GM12874 (cell line): ENCODE results near the gene MPHOSPH10.

ENCODE experiments used
- TF ChIP-seq, protein P1 (sequence below): IDR thresholded peaks from 2 replicates; pipeline ENCODE4 v1.5.1; 2011; ENCODE audit warnings: low read depth, mild to moderate bottlenecking, control low read depth, low read length, moderate library complexity; ENCODE audit not compliant: insufficient read depth

Gene MPHOSPH10

DNA sequence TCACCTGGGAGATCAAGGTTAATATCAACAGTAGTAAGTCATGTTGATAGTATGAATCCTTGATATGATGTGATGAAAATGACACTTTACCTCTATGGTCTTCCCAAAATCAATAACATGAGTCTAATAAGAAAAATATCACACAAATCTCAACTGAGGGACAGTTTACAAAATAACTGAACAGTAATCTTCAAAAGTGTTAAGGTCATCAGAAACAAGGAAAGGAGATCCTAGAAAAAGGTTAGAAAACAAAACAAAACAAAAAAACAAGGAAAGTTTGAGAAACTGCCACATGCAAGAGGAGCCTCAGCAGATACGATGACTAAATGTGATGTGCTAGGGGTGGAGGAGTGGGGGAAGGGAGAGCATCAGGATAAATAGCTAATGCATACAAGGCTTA is 16.6 kb upstream of the MPHOSPH10 start:
- TF ChIP-seq, protein P1, sequence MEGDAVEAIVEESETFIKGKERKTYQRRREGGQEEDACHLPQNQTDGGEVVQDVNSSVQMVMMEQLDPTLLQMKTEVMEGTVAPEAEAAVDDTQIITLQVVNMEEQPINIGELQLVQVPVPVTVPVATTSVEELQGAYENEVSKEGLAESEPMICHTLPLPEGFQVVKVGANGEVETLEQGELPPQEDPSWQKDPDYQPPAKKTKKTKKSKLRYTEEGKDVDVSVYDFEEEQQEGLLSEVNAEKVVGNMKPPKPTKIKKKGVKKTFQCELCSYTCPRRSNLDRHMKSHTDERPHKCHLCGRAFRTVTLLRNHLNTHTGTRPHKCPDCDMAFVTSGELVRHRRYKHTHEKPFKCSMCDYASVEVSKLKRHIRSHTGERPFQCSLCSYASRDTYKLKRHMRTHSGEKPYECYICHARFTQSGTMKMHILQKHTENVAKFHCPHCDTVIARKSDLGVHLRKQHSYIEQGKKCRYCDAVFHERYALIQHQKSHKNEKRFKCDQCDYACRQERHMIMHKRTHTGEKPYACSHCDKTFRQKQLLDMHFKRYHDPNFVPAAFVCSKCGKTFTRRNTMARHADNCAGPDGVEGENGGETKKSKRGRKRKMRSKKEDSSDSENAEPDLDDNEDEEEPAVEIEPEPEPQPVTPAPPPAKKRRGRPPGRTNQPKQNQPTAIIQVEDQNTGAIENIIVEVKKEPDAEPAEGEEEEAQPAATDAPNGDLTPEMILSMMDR: no peak

DNA sequence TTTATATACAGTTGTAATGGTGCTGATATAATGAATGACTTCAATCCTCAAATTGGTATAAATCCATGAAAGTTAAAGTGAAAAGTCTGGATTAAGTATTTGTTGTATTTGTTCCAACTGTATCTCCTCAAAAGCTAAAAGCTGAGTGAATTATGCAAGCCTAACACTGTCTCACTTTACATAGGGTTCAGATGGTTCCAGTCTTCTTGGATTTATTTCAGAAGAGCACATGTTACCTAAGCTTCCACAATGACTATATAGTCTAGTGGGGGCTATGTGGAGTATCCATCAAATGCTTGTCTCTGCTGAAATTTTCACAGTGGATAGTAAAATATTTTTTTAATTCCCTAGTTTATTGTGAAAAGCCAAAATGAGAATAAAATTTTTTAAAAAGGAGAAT is 13.4 kb upstream of the MPHOSPH10 start:
- TF ChIP-seq, protein P1: no peak

DNA sequence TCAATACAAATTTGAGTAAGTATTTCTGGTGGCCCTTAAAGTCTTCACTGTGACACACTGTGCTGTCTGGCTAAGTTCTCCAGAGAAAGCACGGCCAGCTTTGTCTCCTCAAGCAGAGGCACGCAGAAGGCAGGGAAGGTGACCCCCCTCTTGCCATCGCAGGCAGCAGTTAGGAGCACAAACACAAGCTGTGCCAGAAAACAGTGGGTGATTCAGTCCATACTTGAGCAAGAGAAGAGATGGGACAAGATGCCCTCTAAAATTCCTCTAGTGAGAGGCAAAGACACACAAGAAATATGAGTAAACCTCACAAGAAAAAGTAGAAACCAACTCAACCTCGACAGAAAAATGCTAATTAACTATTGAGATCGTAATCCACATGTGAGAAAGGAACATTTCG is 10.2 kb upstream of the MPHOSPH10 start:
- TF ChIP-seq, protein P1: no peak

DNA sequence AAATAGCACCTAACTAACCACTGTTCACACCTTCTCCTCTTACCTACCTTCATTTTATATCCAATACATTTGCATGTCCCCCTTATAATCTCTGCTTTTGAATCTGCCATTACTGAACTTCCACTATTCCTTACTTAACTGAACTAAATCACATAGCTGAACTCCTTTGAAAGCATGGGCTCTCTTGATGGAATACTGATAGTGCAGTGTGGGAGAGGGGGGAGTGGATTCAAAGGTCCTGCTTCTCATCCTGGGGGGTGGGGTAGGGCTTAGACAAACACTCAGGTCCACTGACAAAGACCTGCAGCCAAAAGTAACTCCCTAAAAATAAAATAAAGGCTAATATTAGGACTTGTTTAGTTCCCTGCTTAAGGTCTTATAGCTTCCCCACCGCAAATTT is 9.0 kb upstream of the MPHOSPH10 start:
- TF ChIP-seq, protein P1: no peak

DNA sequence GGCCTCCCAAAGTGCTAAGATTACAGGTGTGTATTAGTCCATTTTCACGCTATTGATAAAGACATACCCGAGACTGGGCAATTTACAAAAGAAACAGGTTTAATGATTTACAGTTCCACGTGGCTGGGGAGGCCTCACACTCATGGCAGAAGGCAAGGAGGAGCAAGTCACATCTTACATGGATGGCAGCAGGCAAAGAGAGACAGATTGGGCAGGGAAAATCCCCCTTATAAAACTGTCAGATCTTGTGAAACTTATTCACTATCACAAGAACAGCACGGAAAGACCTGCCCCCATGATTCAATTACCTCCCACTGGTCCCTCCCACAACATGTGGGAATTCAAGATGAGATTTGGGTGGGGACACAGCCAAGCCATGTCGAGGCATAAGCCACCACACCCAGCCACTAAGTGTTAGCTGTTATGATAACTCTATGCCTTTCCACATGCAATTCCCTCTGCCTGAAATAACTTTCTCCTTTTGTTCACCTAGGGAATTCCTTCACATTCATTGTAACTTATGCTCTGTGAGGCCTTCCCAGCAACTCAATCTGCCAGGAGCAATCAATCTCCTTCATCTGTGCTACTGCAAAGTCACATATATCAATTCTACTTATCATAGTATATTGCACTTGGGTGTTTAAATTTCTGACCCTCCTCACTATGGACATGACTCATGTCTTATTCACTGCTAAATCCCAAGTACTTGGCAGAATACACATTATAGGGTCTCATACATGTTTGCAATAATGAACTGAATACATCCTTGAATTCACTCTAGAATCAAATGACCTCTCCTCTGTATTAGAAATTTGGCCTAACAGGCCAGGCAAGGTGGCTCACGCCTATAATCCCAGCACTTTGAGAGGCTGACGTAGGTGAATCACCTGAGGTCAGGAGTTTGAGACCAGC is 7.8 kb upstream of the MPHOSPH10 start:
- TF ChIP-seq, protein P1: no peak

DNA sequence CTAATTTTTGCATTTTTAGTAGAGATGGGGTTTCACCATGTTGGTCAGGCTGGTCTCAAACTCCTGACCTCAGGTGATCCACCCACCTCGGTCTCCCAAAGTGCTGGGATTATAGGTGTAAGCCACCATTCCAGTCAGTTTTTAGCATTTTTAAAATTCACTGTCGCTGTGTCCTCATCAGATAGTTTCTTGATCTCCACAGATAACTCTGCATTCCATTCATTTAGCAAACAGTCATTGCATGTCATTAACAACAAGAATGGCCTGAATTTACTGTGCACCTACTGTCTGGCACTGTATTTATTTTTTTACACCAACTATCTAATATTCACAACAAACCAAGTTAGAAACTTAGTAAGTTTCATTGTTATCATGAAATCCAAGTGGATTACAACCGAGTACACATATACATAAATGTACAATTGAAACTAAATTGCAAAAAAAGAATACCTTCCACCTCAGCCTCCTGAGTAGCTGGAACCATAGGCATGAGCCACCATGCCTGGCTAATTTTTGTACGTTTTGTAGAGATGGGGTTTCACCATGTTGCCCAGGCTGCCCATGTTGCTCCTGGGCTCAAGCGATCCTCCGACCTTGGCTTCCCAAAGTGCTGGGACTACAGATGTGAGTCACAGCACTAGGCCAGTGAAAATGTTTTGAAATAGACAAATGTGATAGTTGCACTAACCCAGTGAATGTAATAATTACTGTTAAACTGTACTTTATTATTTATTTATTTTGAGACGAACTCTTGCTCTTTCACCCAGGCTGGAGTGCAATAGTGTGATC is 4.7 kb upstream of the MPHOSPH10 start:
- TF ChIP-seq, protein P1: no peak

DNA sequence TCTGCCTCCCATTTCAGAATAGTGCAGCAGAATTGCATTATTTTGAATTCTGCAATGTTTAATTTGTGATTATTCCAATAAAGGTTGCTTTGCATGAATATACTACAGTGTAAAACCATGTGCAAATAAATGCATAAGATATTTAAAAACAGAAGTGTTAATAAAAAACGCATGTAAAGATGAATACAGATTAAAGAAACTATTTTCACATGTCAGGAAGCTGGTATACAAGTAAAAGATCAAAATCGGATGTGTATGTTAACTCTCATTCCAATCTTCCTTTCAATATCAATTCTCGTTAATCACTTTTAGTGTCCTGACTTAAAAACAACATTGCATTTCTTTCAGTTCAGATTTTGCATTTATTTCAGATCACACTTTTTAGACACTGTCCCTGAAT is 3.5 kb upstream of the MPHOSPH10 start:
- TF ChIP-seq, protein P1: no peak
